ENCODE measurements around the gene CDH13. TPM values are rescaled to one million over a fixed set of nuclear protein-coding genes. Genes with fewer than 3 reads are reported as not detected.

Gene CDH13
- total and polyA plus RNA-seq, 2 donors (not counting 1 experiment from before 2014, with no cell fraction given), result 27.6 to 96.7 TPM

DNA sequence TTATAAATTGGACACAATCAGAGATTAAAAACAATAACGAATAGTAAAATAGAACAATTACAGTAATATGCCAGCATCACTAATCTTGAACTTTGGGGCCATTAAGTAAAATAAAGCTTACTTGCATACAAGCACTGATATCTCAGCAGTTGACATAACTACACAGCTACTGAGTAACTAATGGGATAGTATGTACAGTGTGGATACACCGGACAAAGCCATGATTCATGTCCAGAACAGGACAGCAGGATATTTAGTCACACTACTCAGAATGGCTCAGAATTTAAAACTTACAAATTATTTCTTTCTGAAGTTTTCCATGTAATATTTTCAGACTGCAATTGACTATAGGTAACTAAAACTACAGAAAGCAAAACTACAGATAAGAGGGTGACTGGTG is 427.5 kb downstream of the CDH13 start:
- no peaks in the 10 kb centered on the region for H3K4me1 ChIP-seq (ENCODE audit: control insufficient read depth, extremely low read depth, insufficient read depth, low read length)
- no peak overlapping the region for H3K4me3 ChIP-seq (replicated peaks in 1 of 4; ENCODE audit: control extremely low read depth in 1 of 4, insufficient read depth in 1 of 4, low read depth in 3 of 4, low read length in 4 of 4)
- no peak overlapping the region for H3K4me2 ChIP-seq (ENCODE audit: extremely low read depth, insufficient read depth, low read length)
- no peak for DNase-seq (ENCODE audit: low read depth in 2 of 2)
- TF ChIP-seq EZH2 (IDR thresholded peaks at IDR 0.05; ENCODE audit: low read length, missing control alignments), result no peak
- TF ChIP-seq, protein P1, sequence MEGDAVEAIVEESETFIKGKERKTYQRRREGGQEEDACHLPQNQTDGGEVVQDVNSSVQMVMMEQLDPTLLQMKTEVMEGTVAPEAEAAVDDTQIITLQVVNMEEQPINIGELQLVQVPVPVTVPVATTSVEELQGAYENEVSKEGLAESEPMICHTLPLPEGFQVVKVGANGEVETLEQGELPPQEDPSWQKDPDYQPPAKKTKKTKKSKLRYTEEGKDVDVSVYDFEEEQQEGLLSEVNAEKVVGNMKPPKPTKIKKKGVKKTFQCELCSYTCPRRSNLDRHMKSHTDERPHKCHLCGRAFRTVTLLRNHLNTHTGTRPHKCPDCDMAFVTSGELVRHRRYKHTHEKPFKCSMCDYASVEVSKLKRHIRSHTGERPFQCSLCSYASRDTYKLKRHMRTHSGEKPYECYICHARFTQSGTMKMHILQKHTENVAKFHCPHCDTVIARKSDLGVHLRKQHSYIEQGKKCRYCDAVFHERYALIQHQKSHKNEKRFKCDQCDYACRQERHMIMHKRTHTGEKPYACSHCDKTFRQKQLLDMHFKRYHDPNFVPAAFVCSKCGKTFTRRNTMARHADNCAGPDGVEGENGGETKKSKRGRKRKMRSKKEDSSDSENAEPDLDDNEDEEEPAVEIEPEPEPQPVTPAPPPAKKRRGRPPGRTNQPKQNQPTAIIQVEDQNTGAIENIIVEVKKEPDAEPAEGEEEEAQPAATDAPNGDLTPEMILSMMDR (conservative IDR thresholded peaks at IDR 0.05 in 1 of 2, IDR thresholded peaks at IDR 0.05 in 1 of 2; ENCODE audit: low read depth in 1 of 2, low read length in 2 of 2), result no peak
- H3K36me3 ChIP-seq (ENCODE audit: control insufficient read depth, insufficient read depth, low read length), result no peaks in the 10 kb centered on the region
- H3K27me3 ChIP-seq (ENCODE audit: control insufficient read depth, insufficient read depth, low read length), result no peaks in the 10 kb centered on the region
- H3K9ac ChIP-seq (ENCODE audit: insufficient read depth, low read length), result no peak overlapping the region
- H3K9me3 ChIP-seq (ENCODE audit: control insufficient read depth, insufficient read depth, low read depth, low read length), result no peaks in the 10 kb centered on the region
- H3K27ac ChIP-seq (ENCODE audit: insufficient read depth, low read length), result no peak overlapping the region
- no peaks in the 10 kb centered on the region for H4K20me1 ChIP-seq (ENCODE audit: control insufficient read depth, extremely low read depth, insufficient read depth, low read length)
- H2AFZ ChIP-seq (ENCODE audit: low read length), result no peak overlapping the region
- H3K79me2 ChIP-seq (ENCODE audit: control insufficient read depth, insufficient read depth, low read length), result no peaks in the 10 kb centered on the region

DNA sequence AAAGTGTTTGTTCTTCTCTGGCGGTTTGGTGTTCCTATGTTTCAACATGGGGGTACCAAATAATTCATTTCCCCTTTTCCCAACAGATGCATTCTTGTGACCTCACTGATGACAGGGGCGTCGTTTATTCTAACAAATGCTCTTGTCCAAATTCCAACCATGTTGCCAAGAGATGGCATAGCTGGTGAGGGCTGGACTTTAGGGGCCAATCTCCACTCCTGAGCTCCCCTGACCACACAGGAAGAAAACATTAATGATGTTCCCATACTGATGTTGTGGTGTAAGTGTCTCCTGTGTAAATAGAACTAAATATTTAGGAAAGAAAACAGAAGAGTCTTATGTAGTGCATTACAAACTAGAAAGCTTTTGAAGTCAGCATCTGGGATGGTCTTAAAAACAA is 431.6 kb downstream of the CDH13 start:
- Histone ChIP-seq H3K27ac (ENCODE audit: insufficient read depth, low read length) (no peak overlapping the region), H3K27me3 (ENCODE audit: control insufficient read depth, insufficient read depth, low read length) (no peaks in the 10 kb centered on the region), H3K36me3 (ENCODE audit: control insufficient read depth, insufficient read depth, low read length) (no peaks in the 10 kb centered on the region)

DNA sequence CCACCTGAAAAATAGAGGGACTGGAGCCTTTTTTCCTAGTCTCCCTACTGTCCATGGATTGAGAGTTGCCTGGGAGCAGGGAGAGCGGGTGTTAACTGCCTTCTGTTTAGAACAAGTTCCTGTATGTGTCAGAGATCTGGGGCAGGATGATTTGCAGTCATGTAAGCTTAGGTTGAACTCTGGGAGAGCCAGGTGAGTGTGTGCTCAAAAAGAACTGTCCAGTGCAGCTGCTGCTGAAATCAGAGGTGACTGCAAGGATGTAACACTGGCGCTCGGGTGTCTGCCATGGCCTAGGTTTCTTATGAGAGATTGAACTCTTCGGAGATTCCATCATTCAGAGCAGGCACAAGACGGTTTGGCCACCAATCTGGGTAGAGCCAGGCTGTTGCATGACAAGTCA is 432.5 kb downstream of the CDH13 start:
- no peak overlapping the region for H3K9ac ChIP-seq (ENCODE audit: insufficient read depth, low read length)
- H3K27ac ChIP-seq (ENCODE audit: insufficient read depth, low read length), result no peak overlapping the region
- no peak overlapping the region for H2AFZ ChIP-seq (ENCODE audit: low read length)
- H3K4me2 ChIP-seq (ENCODE audit: extremely low read depth, insufficient read depth, low read length), result no peak overlapping the region
- H3K9me3 ChIP-seq (ENCODE audit: control insufficient read depth, insufficient read depth, low read depth, low read length), result no peaks in the 10 kb centered on the region
- no peaks in the 10 kb centered on the region for H3K36me3 ChIP-seq (ENCODE audit: control insufficient read depth, insufficient read depth, low read length)
- no peaks in the 10 kb centered on the region for H3K79me2 ChIP-seq (ENCODE audit: control insufficient read depth, insufficient read depth, low read length)
- no peak for DNase-seq (ENCODE audit: low read depth in 2 of 2)
- H3K4me1 ChIP-seq (ENCODE audit: control insufficient read depth, extremely low read depth, insufficient read depth, low read length), result no peaks in the 10 kb centered on the region
- H3K4me3 ChIP-seq (replicated peaks in 1 of 4; ENCODE audit: control extremely low read depth in 1 of 4, insufficient read depth in 1 of 4, low read depth in 3 of 4, low read length in 4 of 4), result no peak overlapping the region
- TF ChIP-seq, protein P1 (conservative IDR thresholded peaks at IDR 0.05 in 1 of 2, IDR thresholded peaks at IDR 0.05 in 1 of 2; ENCODE audit: low read depth in 1 of 2, low read length in 2 of 2), result no peak
- no peaks in the 10 kb centered on the region for H3K27me3 ChIP-seq (ENCODE audit: control insufficient read depth, insufficient read depth, low read length)
- no peaks in the 10 kb centered on the region for H4K20me1 ChIP-seq (ENCODE audit: control insufficient read depth, extremely low read depth, insufficient read depth, low read length)

More for the DNA sequence above, 431.6 kb downstream of the CDH13 start:
- TF ChIP-seq EZH2 (IDR thresholded peaks at IDR 0.05; ENCODE audit: low read length, missing control alignments), result no peak
- TF ChIP-seq, protein P1 (conservative IDR thresholded peaks at IDR 0.05 in 1 of 2, IDR thresholded peaks at IDR 0.05 in 1 of 2; ENCODE audit: low read depth in 1 of 2, low read length in 2 of 2), result no peak
- Histone ChIP-seq H4K20me1 (ENCODE audit: control insufficient read depth, extremely low read depth, insufficient read depth, low read length) (no peaks in the 10 kb centered on the region), H3K4me2 (ENCODE audit: extremely low read depth, insufficient read depth, low read length) (no peak overlapping the region), H3K9me3 (ENCODE audit: control insufficient read depth, insufficient read depth, low read depth, low read length) (no peaks in the 10 kb centered on the region), H3K9ac (ENCODE audit: insufficient read depth, low read length) (no peak overlapping the region), H3K4me1 (ENCODE audit: control insufficient read depth, extremely low read depth, insufficient read depth, low read length) (no peaks in the 10 kb centered on the region), H3K79me2 (ENCODE audit: control insufficient read depth, insufficient read depth, low read length) (no peaks in the 10 kb centered on the region), H3K4me3 (replicated peaks in 1 of 4; ENCODE audit: control extremely low read depth in 1 of 4, insufficient read depth in 1 of 4, low read depth in 3 of 4, low read length in 4 of 4) (no peak overlapping the region), H2AFZ (ENCODE audit: low read length) (no peak overlapping the region)
- DNase-seq (ENCODE audit: low read depth in 2 of 2), result no peak

All from fibroblast of lung (primary cell).